ENCODE measurements around the gene GPR68.

The GPR68 gene

DNA sequence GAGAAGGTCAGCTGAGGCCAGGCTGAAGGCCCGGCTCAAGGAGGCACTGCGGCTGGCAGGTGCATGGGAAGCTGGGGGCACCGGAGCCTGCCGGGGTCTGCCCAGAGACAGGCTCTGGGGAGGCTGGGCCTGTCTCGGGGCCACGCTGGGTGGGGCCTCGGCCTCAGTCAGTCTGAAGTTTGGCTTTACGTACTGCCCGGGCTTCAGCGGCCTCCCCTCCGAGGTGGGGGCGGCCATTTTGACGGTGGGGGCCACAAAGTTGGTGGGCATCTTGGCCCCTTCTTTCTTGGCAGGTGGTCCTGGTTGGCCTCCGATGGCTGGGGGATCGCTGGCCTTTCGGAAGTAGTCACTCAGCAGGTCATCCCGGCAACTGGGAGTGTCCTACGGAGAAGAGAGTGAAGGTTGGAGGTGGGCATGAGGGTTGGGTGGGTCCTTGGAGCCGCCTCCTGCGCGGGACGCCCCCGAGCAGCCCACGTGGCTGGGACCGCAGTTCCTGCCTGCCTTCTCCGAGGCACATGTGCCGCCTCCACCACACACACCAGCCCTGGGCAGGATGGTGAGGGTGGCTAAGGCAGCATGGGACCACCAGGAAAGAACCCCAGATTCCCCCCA is 28.9 kb upstream of the GPR68 start:
- no CpG with 5 or more reads among the region's 27 CpGs for WGBS, 2 donors (ENCODE audit: extremely low coverage in 2 of 2, insufficient read length in 2 of 2, insufficient replicate concordance in 1 of 2)
- no peak overlapping the region for H4K91ac ChIP-seq (ENCODE audit: low read depth, low read length, poor library complexity)
- peaks cover 0 to 1% of the 10 kb centered on the region in 2 donors for H3K4me1 ChIP-seq (ENCODE audit: control insufficient read depth in 2 of 2, insufficient read depth in 1 of 2, low read depth in 1 of 2, low read length in 2 of 2)
- H3K18ac ChIP-seq (ENCODE audit: low read length) = no peak overlapping the region
- H2BK5ac ChIP-seq (ENCODE audit: low read length) = peak overlapping the region; percentile 48
- no peaks in the 10 kb centered on the region for H3K9me3 ChIP-seq (replicated peaks in 1 of 2; ENCODE audit: control insufficient read depth in 2 of 2, insufficient read depth in 1 of 2, low read depth in 1 of 2, low read length in 2 of 2)
- peaks cover 31 to 61% of the 10 kb centered on the region in 2 donors for H3K36me3 ChIP-seq (replicated peaks in 1 of 2; ENCODE audit: control insufficient read depth in 2 of 2, insufficient read depth in 2 of 2, low read length in 2 of 2)
- no peaks in the 10 kb centered on the region for H3K27me3 ChIP-seq (ENCODE audit: control insufficient read depth in 3 of 3, insufficient read depth in 3 of 3, low read depth in 1 of 3, low read length in 3 of 3)
- no peak overlapping the region for H3K4me3 ChIP-seq (ENCODE audit: low read length in 2 of 2)
- H2BK120ac ChIP-seq (ENCODE audit: low read depth, low read length) = no peak overlapping the region
- H3K9ac ChIP-seq (ENCODE audit: low read depth, low read length, poor library complexity) = no peak overlapping the region
- peaks cover 1% of the 10 kb centered on the region for H3K79me1 ChIP-seq (ENCODE audit: low read depth, low read length)
- H2BK15ac ChIP-seq (ENCODE audit: low read length) = no peak overlapping the region
- no peak overlapping the region for H2AFZ ChIP-seq (ENCODE audit: low read length)
- H3K4ac ChIP-seq (ENCODE audit: low read length) = no peak overlapping the region
- no peak overlapping the region for H4K8ac ChIP-seq (ENCODE audit: low read depth, low read length)
- H3K4me2 ChIP-seq (ENCODE audit: insufficient read depth, low read length, poor library complexity, severe bottlenecking) = no peak overlapping the region
- no peak overlapping the region for H2AK5ac ChIP-seq (ENCODE audit: low read depth, low read length)
- no peak overlapping the region for H3K23ac ChIP-seq (ENCODE audit: low read depth, low read length, poor library complexity)
- no peak overlapping the region for H3K14ac ChIP-seq (ENCODE audit: low read length)
- no peak overlapping the region for H3K27ac ChIP-seq (replicated peaks; ENCODE audit: low read length)
- no peak for DNase-seq (ENCODE audit: low spot score)
- no peak overlapping the region for H2BK12ac ChIP-seq (ENCODE audit: low read length)

DNA sequence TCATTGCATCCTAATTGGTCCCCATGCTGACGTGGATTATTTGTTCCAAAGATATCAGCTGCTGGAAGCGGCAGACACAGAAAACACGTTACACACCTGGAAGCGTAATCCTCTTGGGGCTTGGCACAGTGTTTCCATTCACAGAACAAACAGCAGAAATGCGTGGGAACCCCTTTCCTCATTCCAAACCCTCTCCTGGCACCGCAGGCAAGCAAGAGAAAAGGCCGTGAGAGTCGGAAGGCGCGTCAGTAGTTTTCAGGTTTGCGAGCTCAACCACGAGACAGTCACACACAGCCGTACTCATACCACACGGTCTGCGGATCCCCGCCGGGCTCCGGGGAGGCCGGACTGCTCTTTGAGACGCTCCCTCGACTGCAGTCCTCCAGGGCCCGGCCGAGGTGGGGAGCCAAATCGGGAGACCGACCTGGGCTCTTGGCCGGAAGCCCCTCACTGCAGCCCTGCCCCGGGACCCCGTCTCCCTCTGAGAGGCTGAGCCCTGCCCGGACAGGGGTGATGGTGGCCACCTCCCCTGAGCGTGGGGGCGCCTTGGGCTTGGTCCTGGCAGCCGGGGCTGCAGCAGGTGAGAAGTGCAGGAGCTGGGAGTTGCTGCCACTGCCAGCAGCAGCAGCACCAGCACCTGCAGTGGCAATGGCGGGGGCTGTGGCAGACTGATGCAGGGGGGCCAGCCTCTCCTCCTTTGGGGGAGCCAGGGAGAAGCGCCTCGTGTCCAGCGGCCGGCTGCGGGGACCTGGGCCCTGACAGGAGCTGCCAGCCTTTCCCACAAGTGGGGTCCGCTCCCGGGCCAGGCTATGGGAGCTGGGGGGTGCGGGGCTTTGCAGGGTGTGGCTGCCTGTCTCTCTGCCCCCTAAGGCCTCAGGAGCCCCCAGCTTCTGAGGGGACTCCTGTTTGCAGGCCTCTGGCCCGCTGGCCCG is 28.1 kb upstream of the GPR68 start:
- Histone ChIP-seq H2BK120ac (ENCODE audit: low read depth, low read length) (no peak overlapping the region), H3K4me1 (ENCODE audit: control insufficient read depth in 2 of 2, insufficient read depth in 1 of 2, low read depth in 1 of 2, low read length in 2 of 2) (peaks cover 0 to 1% of the 10 kb centered on the region in 2 donors), H3K9ac (ENCODE audit: low read depth, low read length, poor library complexity) (no peak overlapping the region), H3K14ac (ENCODE audit: low read length) (no peak overlapping the region), H3K27me3 (ENCODE audit: control insufficient read depth in 3 of 3, insufficient read depth in 3 of 3, low read depth in 1 of 3, low read length in 3 of 3) (no peaks in the 10 kb centered on the region), H3K27ac (replicated peaks; ENCODE audit: low read length) (no peak overlapping the region), H2AFZ (ENCODE audit: low read length) (no peak overlapping the region), H3K4me2 (ENCODE audit: insufficient read depth, low read length, poor library complexity, severe bottlenecking) (no peak overlapping the region), H2BK12ac (ENCODE audit: low read length) (no peak overlapping the region), H3K79me1 (ENCODE audit: low read depth, low read length) (peaks cover 1% of the 10 kb centered on the region), H4K8ac (ENCODE audit: low read depth, low read length) (no peak overlapping the region), H3K23ac (ENCODE audit: low read depth, low read length, poor library complexity) (no peak overlapping the region), H3K9me3 (replicated peaks in 1 of 2; ENCODE audit: control insufficient read depth in 2 of 2, insufficient read depth in 1 of 2, low read depth in 1 of 2, low read length in 2 of 2) (no peaks in the 10 kb centered on the region), H2BK5ac (ENCODE audit: low read length) (peak overlapping the region; percentile 44), H2BK15ac (ENCODE audit: low read length) (no peak overlapping the region), H3K4ac (ENCODE audit: low read length) (no peak overlapping the region), H3K36me3 (replicated peaks in 1 of 2; ENCODE audit: control insufficient read depth in 2 of 2, insufficient read depth in 2 of 2, low read length in 2 of 2) (peaks cover 25 to 54% of the 10 kb centered on the region in 2 donors), H4K91ac (ENCODE audit: low read depth, low read length, poor library complexity) (no peak overlapping the region), H3K4me3 (ENCODE audit: low read length in 2 of 2) (no peak overlapping the region), H3K18ac (ENCODE audit: low read length) (peak overlapping the region; percentile 13), H2AK5ac (ENCODE audit: low read depth, low read length) (no peak overlapping the region)
- WGBS, 2 donors (ENCODE audit: extremely low coverage in 2 of 2, insufficient read length in 2 of 2, insufficient replicate concordance in 1 of 2) = no CpG with 5 or more reads among the region's 43 CpGs
- no peak for DNase-seq (ENCODE audit: low spot score)

DNA sequence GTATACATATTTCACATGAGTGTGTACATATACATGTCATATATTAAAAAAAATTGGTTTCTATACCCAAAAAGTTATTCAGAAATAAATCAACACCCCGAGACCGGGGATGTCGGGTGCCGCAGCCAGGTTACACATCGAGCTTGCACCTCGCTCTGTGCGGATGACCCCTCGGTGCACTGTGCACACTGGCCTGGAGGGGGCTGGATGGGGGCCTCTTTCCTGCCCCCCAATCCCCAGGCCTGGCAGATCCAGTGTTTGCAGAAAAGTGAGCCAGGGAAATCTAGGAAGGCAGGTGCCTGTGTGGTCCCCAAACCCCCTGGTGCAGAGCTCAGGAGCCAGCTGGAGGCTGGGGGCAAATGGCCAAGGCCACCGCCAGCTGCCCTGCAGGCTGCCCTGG is 27.1 kb upstream of the GPR68 start:
- H3K4me1 ChIP-seq (ENCODE audit: control insufficient read depth in 2 of 2, insufficient read depth in 1 of 2, low read depth in 1 of 2, low read length in 2 of 2) = peaks cover 0 to 1% of the 10 kb centered on the region in 2 donors
- no peak overlapping the region for H3K23ac ChIP-seq (ENCODE audit: low read depth, low read length, poor library complexity)
- H2BK15ac ChIP-seq (ENCODE audit: low read length) = no peak overlapping the region
- no peak overlapping the region for H2AFZ ChIP-seq (ENCODE audit: low read length)
- no peak overlapping the region for H3K9ac ChIP-seq (ENCODE audit: low read depth, low read length, poor library complexity)
- H2AK5ac ChIP-seq (ENCODE audit: low read depth, low read length) = no peak overlapping the region
- H3K18ac ChIP-seq (ENCODE audit: low read length) = no peak overlapping the region
- H3K27me3 ChIP-seq (ENCODE audit: control insufficient read depth in 3 of 3, insufficient read depth in 3 of 3, low read depth in 1 of 3, low read length in 3 of 3) = no peaks in the 10 kb centered on the region
- H4K91ac ChIP-seq (ENCODE audit: low read depth, low read length, poor library complexity) = no peak overlapping the region
- H3K4ac ChIP-seq (ENCODE audit: low read length) = no peak overlapping the region
- H3K36me3 ChIP-seq (replicated peaks in 1 of 2; ENCODE audit: control insufficient read depth in 2 of 2, insufficient read depth in 2 of 2, low read length in 2 of 2) = peaks cover 19 to 44% of the 10 kb centered on the region in 2 donors
- DNase-seq (ENCODE audit: low spot score) = no peak
- no peak overlapping the region for H4K8ac ChIP-seq (ENCODE audit: low read depth, low read length)
- WGBS, 2 donors (ENCODE audit: extremely low coverage in 2 of 2, insufficient read length in 2 of 2, insufficient replicate concordance in 1 of 2) = no CpG with 5 or more reads among the region's 9 CpGs
- H3K14ac ChIP-seq (ENCODE audit: low read length) = no peak overlapping the region
- H2BK5ac ChIP-seq (ENCODE audit: low read length) = no peak overlapping the region
- H3K4me2 ChIP-seq (ENCODE audit: insufficient read depth, low read length, poor library complexity, severe bottlenecking) = no peak overlapping the region
- peaks cover 4% of the 10 kb centered on the region for H3K79me1 ChIP-seq (ENCODE audit: low read depth, low read length)
- H2BK12ac ChIP-seq (ENCODE audit: low read length) = no peak overlapping the region
- no peak overlapping the region for H3K27ac ChIP-seq (replicated peaks; ENCODE audit: low read length)
- H3K4me3 ChIP-seq (ENCODE audit: low read length in 2 of 2) = no peak overlapping the region
- H2BK120ac ChIP-seq (ENCODE audit: low read depth, low read length) = no peak overlapping the region
- no peaks in the 10 kb centered on the region for H3K9me3 ChIP-seq (replicated peaks in 1 of 2; ENCODE audit: control insufficient read depth in 2 of 2, insufficient read depth in 1 of 2, low read depth in 1 of 2, low read length in 2 of 2)

- Histone ChIP-seq H3K36me3 (replicated peaks in 1 of 2; ENCODE audit: control insufficient read depth in 2 of 2, insufficient read depth in 2 of 2, low read length in 2 of 2) (peaks cover 13 to 37% of the 10 kb centered on the region in 2 donors), H2AFZ (ENCODE audit: low read length) (no peak overlapping the region), H3K4me1 (ENCODE audit: control insufficient read depth in 2 of 2, insufficient read depth in 1 of 2, low read depth in 1 of 2, low read length in 2 of 2) (peaks cover 0 to 1% of the 10 kb centered on the region in 2 donors), H2BK15ac (ENCODE audit: low read length) (no peak overlapping the region), H2BK12ac (ENCODE audit: low read length) (no peak overlapping the region), H4K91ac (ENCODE audit: low read depth, low read length, poor library complexity) (no peak overlapping the region), H3K14ac (ENCODE audit: low read length) (no peak overlapping the region), H3K27ac (replicated peaks; ENCODE audit: low read length) (no peak overlapping the region), H3K23ac (ENCODE audit: low read depth, low read length, poor library complexity) (no peak overlapping the region), H2BK5ac (ENCODE audit: low read length) (no peak overlapping the region), H3K9me3 (replicated peaks in 1 of 2; ENCODE audit: control insufficient read depth in 2 of 2, insufficient read depth in 1 of 2, low read depth in 1 of 2, low read length in 2 of 2) (no peaks in the 10 kb centered on the region), H2AK5ac (ENCODE audit: low read depth, low read length) (no peak overlapping the region), H3K79me1 (ENCODE audit: low read depth, low read length) (peaks cover 4% of the 10 kb centered on the region), H3K18ac (ENCODE audit: low read length) (no peak overlapping the region), H3K27me3 (ENCODE audit: control insufficient read depth in 3 of 3, insufficient read depth in 3 of 3, low read depth in 1 of 3, low read length in 3 of 3) (peaks cover 0 to 4% (median 0%) of the 10 kb centered on the region in 3 experiments), H3K4ac (ENCODE audit: low read length) (no peak overlapping the region), H2BK120ac (ENCODE audit: low read depth, low read length) (no peak overlapping the region), H3K4me3 (ENCODE audit: low read length in 2 of 2) (no peak overlapping the region), H3K4me2 (ENCODE audit: insufficient read depth, low read length, poor library complexity, severe bottlenecking) (no peak overlapping the region), H3K9ac (ENCODE audit: low read depth, low read length, poor library complexity) (no peak overlapping the region), H4K8ac (ENCODE audit: low read depth, low read length) (no peak overlapping the region)
- DNase-seq (ENCODE audit: low spot score) = no peak
- WGBS, 2 donors (ENCODE audit: extremely low coverage in 2 of 2, insufficient read length in 2 of 2, insufficient replicate concordance in 1 of 2) = no CpG with 5 or more reads among the region's 8 CpGs
These were observed 26.1 kb upstream of the GPR68 start for GRCh38 chr14:91270619-91271018.
